ENCODE data around the gene LMLN. TPM values are rescaled to one million over a fixed set of nuclear protein-coding genes. Genes with fewer than 3 reads are reported as not detected.
"Not testable (repeated sequence)": the region's sequence is repeated elsewhere in the genome, so short reads cannot be mapped to it uniquely, and the experiment has no call there.

LMLN gene
- total RNA-seq, 1 experiment from 2014 or later: 5.6 TPM

DNA sequence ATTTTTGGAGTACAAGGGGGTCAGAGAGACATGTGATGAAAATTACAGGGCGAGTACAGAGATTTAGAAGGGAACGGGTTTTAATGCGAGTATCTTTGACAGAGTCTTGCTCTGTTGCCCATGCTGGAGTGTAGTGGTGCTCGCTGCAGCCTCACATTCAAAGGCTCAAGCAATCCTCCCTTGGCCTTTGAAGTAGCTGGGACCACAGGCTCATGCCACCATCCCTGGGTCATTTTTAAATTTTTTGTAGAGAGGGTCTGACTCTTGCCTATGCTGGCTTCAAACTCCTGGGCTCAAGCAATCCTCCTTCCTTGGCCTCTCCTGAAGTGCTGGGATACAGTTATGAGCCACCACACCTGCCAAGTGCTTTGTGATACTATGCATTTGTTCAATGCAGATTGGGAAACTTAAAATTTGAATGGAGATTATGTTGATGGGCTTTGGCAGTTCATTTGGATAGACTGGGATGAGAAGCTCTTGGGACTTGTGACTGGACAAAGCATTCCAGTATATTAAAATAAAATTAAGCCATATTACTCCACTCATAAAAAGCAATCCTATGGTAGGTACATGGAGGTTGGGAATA lies 4.0 kb upstream of the LMLN start:
- in situ Hi-C loops (cut with HindIII; ENCODE audit: low sequenced_read_pairs): no loop called here
- DNase-seq (ENCODE audit: low spot score): no peak

DNA sequence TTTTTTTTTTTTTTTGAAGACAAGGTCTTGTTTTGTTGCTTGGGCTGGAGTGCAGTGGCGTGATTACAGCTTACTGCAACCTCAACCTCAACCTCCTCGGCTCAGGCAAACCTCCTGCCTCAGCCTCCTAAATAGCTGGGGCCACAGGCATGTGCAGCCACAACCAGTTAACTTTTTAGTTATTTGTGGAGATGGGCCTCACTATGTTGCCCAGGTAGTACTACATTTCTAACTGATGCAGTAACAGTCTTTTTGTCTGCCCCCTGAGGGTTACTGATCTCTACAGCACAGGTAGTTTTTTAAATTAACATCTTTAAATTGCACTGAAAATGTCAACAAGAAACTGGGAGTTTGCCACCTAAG lies 3.4 kb upstream of the LMLN start:
- no peak for DNase-seq (ENCODE audit: low spot score)
- in situ Hi-C loops (cut with HindIII; ENCODE audit: low sequenced_read_pairs): no loop called here

DNA sequence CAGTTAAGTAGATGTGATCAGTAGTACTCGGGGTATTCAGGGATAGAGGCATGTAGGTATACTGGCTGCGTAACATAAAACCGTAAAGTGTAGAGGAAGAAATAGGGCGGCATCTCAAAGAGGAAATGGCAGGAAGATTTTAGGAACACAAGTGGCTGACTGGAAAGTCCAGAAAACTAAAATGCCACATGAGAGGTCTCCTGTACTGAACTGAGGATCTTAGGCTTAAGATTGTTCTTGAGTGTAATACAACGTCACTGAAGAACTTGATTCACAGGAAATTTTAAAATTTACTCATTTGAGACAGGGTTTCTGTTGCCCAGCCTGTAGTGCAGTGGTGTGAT lies 2.3 kb upstream of the LMLN start:
- in situ Hi-C loops (cut with HindIII; ENCODE audit: low sequenced_read_pairs): no loop called here
- DNase-seq (ENCODE audit: low spot score): no peak

DNA sequence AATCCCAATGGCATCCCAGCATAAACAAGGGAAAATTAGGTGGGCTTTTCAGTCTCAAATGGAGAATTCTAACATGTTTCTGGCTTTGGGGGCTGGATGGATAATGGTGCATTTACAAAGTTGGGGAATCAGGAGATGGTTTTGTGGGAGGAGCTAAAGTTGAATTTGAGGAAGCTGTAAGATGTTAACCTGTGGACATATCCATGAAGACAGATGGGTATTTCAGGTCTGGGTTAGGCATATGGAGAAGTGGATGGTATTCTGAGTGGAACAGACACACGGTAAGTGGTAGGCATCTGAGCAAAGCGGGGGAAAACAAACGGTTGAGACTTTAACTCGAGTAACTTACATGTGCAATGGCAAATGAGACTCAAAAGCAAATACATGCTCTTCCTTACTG lies 1.7 kb upstream of the LMLN start:
- DNase-seq (ENCODE audit: low spot score): no peak
- in situ Hi-C loops (cut with HindIII; ENCODE audit: low sequenced_read_pairs): no loop called here

- DNase-seq (ENCODE audit: low spot score); in situ Hi-C loops (cut with HindIII; ENCODE audit: low sequenced_read_pairs): not testable (repeated sequence)
Measured at GRCh38 chr3:197958848-197959247, 1.2 kb upstream of the LMLN start.

DNA sequence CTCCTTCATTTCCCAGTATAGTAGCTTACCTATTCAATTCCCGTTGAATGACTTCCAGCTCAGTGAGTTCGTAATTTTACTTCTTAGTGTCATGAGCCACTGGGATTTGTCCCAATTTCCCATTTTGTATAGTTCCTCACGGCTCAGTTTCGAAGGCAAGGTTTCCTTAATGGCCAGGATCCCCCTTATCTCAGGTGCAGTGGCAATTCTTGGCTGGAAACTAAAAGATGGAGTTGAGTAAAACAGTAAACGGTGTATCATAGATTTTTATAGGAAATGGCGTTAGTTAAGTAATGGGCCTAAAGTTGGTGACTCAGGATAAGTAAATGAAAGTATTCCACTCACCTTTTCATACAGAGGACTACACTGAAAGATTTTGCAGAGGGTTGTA lies 522 bp upstream of the LMLN start:
- DNase-seq (ENCODE audit: low spot score): peak; percentile 24
- in situ Hi-C loops (cut with HindIII; ENCODE audit: low sequenced_read_pairs): no loop called here

GRCh38 chr3:197960694-197961581 lies 921 bp downstream of the LMLN start:
- DNase-seq (ENCODE audit: low spot score): no peak
- in situ Hi-C loops (cut with HindIII; ENCODE audit: low sequenced_read_pairs): no loop called here

- DNase-seq (ENCODE audit: low spot score): no peak
- in situ Hi-C loops (cut with HindIII; ENCODE audit: low sequenced_read_pairs): no loop called here
Measured at GRCh38 chr3:197961582-197961945, 1.5 kb downstream of the LMLN start.

DNA sequence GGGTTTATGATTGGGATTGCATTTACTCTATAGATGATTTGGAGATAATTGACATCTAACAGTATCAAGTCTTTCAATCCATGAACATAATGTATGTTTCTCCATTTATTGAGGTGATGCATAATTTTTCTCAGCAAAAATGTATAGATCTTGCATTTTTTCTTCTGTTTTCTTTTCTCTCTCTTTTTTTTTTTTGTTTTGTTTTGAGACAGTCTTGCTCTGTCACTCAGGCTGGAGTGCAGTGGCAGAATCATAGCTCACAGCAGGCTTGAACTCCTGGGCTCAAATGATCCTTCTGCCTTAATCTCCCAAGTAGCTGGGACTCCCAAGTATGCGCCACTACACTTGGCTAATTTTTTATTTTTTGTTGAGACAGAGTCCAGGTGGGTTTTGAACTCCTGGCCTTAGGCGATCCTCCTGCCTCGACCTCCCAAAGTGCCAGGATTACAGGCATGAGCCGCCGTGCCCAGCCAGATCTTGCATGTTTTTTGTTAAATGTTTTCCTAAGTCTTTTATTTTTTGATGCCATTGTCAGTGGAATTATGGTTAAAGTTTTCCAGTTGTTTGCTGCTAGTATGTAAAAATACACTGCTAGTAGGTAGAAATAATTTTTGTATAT lies 3.1 kb downstream of the LMLN start:
- in situ Hi-C loops (cut with HindIII; ENCODE audit: low sequenced_read_pairs): no loop called here
- no peak for DNase-seq (ENCODE audit: low spot score)

- in situ Hi-C loops (cut with HindIII; ENCODE audit: low sequenced_read_pairs); DNase-seq (ENCODE audit: low spot score): not testable (repeated sequence)
Measured at GRCh38 chr3:197967337-197967989, 7.4 kb downstream of the LMLN start.

DNA sequence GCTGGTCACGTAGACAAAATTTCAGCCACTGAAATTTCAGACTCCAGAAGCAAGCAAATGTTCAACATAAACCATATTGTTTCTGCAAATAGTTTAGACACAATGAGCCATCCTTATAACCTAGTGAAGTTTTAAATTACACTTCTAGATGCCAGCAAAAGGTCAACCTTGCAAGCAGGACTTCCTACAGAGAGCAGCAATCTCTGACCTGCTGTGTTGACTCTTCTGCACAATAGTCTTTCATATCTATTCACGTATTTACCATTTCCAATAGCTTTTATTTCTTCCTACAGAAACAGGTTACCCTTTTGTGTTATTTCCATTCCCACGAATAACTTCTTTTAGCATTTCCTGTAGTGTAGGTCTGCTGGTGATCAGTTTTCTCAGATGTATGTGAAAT lies 10.6 kb downstream of the LMLN start:
- in situ Hi-C loops (cut with HindIII; ENCODE audit: low sequenced_read_pairs): no loop called here
- no peak for DNase-seq (ENCODE audit: low spot score)

GRCh38 chr3:197974016-197974415 lies 14.0 kb downstream of the LMLN start:
- in situ Hi-C loops (cut with HindIII; ENCODE audit: low sequenced_read_pairs): no loop called here
- DNase-seq (ENCODE audit: low spot score): no peak

DNA sequence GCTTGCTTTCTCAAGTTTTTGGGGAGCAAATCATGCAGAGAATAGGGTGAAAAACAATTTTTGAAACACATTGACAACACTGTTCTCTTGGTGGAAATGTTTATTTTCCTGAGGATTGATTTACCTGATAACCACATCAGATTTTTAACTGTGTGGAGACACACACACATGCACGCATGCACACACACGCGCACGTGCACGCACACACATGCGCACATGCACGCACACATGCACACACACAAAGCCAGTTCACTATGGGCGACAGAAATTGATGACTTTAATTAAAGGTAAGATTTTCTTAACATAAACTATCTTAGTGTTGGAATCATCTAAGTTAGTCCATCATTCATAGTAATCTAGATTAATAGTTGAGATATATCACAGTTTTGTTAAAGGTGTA lies 15.3 kb downstream of the LMLN start:
- no peak for DNase-seq (ENCODE audit: low spot score)
- in situ Hi-C loops (cut with HindIII; ENCODE audit: low sequenced_read_pairs): no loop called here

DNA sequence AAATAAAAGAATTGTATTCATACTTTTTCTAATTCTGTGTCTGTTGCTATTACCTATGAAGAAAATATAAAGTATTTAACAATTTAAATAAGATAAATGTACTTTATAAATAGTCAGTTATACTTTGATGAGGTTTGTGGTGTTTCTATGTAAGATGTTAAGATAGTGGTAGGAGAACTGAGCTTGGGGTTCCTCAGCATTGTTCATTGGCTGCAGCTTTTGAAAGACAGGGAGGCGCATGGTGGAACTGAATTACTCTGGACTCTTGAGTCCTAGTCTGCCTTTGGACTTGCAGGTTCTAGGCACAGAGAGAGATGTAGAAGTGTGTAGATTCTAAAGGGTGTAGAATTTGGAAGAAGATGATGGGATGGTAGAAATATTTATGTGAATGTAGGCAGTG lies 23.1 kb downstream of the LMLN start:
- in situ Hi-C loops (cut with HindIII; ENCODE audit: low sequenced_read_pairs): no loop called here
- no peak for DNase-seq (ENCODE audit: low spot score)

GRCh38 chr3:197989651-197990050 lies 29.6 kb downstream of the LMLN start:
- DNase-seq (ENCODE audit: low spot score): no peak
- in situ Hi-C loops (cut with HindIII; ENCODE audit: low sequenced_read_pairs): no loop called here

GRCh38 chr3:197994736-197995135 lies 34.7 kb downstream of the LMLN start:
- no peak for DNase-seq (ENCODE audit: low spot score)
- in situ Hi-C loops (cut with HindIII; ENCODE audit: low sequenced_read_pairs): no loop called here

DNA sequence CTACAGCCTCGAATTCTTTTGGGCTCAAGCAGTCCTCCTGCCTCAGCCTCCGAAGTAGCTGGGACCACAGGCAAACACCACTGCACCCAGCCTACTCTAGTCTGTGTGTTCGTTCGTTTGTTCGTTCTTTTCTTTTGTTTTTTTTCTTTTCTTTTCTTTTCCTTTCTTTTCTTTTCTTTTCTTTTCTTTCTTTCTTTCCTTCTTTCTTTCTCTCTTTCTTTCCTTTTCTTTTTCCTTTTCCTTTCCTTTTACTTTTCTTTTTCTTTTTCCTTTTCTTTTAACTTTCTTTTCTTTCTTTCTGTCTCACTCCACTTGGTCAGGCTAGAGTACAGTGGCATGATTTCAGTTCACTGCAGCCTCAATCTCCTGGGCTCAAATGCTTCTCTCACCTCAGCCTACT lies 36.8 kb downstream of the LMLN start:
- in situ Hi-C loops (cut with HindIII; ENCODE audit: low sequenced_read_pairs): no loop called here

GRCh38 chr3:197997936-197998335 lies 37.9 kb downstream of the LMLN start:
- in situ Hi-C loops (cut with HindIII; ENCODE audit: low sequenced_read_pairs): no loop called here
- no peak for DNase-seq (ENCODE audit: low spot score)

More for the DNA sequence above, 36.8 kb downstream of the LMLN start:
- DNase-seq (ENCODE audit: low spot score): no peak

DNA sequence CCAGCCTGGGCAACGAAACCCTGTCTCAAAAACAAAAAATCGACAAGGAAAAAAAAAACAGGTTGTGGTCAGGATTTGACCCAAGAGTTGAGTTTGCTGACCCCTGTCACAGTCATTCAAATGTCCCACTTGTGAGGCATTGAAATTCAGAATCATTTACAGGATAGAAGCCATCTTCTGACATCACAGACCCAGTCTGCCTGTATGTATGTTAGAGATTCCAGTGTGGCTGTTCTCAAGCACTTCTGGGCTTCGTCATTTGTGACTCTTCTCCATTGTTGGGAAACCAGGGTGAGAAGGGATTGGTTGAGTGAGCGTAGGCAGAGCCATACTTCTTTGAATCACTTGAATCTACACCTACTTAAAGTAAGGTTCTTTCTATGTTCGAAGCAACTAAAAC lies 57.1 kb downstream of the LMLN start:
- in situ Hi-C loops (cut with HindIII; ENCODE audit: low sequenced_read_pairs): no loop called here
- no peak for DNase-seq (ENCODE audit: low spot score)

DNA sequence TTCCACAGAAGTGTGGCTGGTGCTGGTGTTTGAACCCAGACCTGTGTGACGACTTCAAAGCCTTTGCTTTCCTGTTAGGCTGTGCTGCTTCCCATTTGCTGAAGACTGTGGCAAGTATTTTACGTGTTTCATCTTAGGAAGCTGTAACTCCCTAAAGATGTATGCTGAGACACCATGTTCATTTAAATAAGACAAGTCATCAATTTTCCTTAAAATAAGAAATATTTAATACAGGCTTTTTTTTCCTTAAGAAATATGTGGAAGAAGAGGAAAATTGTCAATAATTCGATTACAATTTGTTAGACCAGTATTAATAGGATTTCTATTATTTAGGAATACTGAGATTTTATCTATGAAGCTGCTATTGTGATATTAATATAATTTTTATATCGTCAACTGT lies 58.4 kb downstream of the LMLN start:
- in situ Hi-C loops (cut with HindIII; ENCODE audit: low sequenced_read_pairs): no loop called here
- DNase-seq (ENCODE audit: low spot score): no peak
